GM12891 (cell line): ENCODE data around the gene CALU.

Source experiments
- POLR2A ChIP-seq: IDR thresholded peaks from 2 replicates; pipeline ENCODE4 v1.6.1; 2011; ENCODE audit warnings: low read depth, low read length, control low read depth
- POLR2AphosphoS5 ChIP-seq: IDR thresholded peaks from 2 replicates; pipeline ENCODE4 v1.6.1; 2011; ENCODE audit warnings: low read depth, low read length, control low read depth
- SPI1 ChIP-seq: IDR thresholded peaks from 2 replicates; pipeline ENCODE4 v1.6.1; 2011; ENCODE audit warnings: low read depth, low read length, control low read depth
- TAF1 ChIP-seq: IDR thresholded peaks from 2 replicates; pipeline ENCODE4 v1.6.1; 2011; ENCODE audit warnings: low read depth, low read length, control low read depth

GRCh38 chr7:128794436-128794835 is 55.3 kb downstream of the CALU start:
- TF ChIP-seq POLR2AphosphoS5 (no peak), POLR2A (no peak), SPI1 (no peak), TAF1 (no peak)
